ENCODE results near the gene ARRB1.

ARRB1 gene

DNA sequence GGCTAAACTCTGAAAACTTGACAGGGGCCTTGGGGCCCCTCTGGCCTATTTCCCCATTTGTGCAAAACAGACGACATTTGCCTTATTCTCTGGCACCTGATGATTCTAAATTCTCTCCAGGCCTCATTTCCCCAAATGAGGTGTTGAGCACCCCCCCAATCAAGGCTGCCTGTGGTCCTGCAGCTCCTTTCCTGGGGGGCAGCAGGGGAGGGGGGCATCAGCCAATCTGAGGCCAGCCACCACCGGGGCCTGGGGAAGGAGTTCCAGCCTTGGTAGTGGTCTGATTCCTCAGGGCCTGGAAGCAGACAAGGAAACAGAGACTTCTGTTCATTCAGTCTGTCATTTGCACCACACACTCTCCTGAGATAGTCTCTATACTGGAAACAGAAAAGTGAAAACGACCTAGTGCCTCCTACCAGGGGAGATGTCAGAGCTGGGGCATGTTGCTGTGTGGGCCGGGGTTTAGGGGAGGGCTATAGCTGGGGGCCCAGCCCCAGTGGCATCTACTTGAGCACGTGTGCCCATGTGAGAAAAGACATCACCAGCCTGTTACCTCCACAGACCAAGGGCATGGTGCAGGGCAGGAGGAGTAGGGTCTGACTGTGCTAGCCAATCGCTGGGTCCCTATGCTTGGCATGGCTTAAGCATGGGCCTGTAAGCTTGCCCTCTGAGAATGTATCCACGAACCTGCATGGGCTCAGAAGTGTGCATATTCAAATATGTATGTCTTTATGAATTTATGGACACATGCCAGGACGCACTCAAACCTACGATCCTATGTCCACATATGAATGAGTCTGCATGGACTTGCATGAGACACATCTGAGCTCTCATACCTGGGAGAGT, 112.6 kb downstream of the ARRB1 start:
- in situ Hi-C loops (cut with MboI; ENCODE audit: low pct_unique_long_range_greater_than_20kb, low sequenced_read_pairs, unreplicated experiment) = loop anchor here (25.0 kb wide), 1 partner anchor 98 kb away; no protein-coding TSS in a partner anchor
- TF ChIP-seq CTCF (IDR thresholded peaks at IDR 0.05; ENCODE audit: extremely low read depth, insufficient read depth, missing control alignments) = no peak
- DNase-seq (ENCODE audit: low spot score) = no peak

DNA sequence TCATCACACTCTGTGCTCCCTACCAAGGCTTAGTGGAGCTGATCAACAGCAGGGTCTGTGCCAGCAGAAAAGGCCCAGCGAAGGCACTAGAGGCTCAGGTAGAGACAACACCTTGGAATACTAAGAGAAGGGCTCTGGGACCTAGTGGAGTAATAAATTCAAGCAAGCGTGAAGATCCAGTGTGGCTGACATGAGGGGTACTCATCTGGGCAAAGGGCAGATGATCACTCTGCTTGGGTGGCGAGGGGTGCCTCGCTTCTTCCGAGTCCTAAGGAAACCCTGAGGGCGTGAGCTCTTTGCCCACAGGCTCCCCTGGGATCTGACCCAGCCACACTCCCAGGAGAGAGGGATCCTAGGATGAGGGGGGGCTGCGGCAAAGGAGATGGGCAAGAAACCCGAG, 114.4 kb downstream of the ARRB1 start:
- in situ Hi-C loops (cut with MboI; ENCODE audit: low pct_unique_long_range_greater_than_20kb, low sequenced_read_pairs, unreplicated experiment) = loop anchor here (25.0 kb wide), 1 partner anchor 100 kb away; no protein-coding TSS in a partner anchor
- no peak for DNase-seq (ENCODE audit: low spot score)
- no peak for TF ChIP-seq CTCF (IDR thresholded peaks at IDR 0.05; ENCODE audit: extremely low read depth, insufficient read depth, missing control alignments)

GRCh38 chr11:75236062-75236461, 115.4 kb downstream of the ARRB1 start:
- in situ Hi-C loops (cut with MboI; ENCODE audit: low pct_unique_long_range_greater_than_20kb, low sequenced_read_pairs, unreplicated experiment) = loop anchor here (25.0 kb wide), 1 partner anchor 101 kb away; no protein-coding TSS in a partner anchor
- no peak for TF ChIP-seq CTCF (IDR thresholded peaks at IDR 0.05; ENCODE audit: extremely low read depth, insufficient read depth, missing control alignments)
- no peak for DNase-seq (ENCODE audit: low spot score)

DNA sequence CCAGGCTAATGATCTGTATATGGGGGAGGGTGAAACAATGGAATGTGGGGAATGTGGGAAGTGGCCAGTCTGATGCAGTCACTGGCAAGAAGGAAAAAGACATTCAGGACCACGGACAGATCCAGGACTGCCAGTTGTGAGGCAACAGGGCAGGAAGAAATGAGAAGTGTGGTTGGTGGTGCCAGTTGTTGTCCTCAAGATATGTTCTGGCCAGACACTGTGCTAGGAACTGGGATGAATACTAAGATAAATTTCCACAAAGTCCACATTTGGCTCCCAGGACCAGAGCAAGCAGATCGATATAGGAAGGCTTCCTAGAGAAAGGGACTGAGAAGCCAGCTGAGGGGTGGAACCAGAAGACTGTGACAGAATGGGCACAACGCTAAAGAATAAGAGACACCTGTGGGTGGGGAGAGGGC, 117.7 kb downstream of the ARRB1 start:
- no peak for DNase-seq (ENCODE audit: low spot score)
- TF ChIP-seq CTCF (IDR thresholded peaks at IDR 0.05; ENCODE audit: extremely low read depth, insufficient read depth, missing control alignments) = no peak
- in situ Hi-C loops (cut with MboI; ENCODE audit: low pct_unique_long_range_greater_than_20kb, low sequenced_read_pairs, unreplicated experiment) = loop anchor here (25.0 kb wide), 1 partner anchor 104 kb away; no protein-coding TSS in a partner anchor

DNA sequence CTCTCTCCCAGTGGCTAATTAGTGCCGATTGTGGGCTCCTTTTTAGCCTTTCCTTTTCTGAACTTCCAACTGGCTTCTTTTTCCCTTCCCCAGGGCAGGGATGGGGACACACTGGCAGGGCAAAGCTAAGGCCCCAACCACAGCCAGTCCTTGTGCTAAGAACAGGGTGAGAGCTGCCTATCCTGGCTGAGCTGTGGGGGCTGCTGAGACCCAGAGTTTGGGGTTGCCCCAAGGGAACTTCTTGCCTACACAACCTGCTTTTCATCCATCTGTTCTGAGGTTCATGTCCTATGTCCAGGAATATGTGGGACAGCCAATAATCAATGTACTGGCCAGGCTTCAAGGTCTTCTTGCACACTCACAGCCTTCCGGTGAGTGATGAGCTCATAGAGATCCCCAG, 120.8 kb downstream of the ARRB1 start:
- in situ Hi-C loops (cut with MboI; ENCODE audit: low pct_unique_long_range_greater_than_20kb, low sequenced_read_pairs, unreplicated experiment) = loop anchor here (25.0 kb wide), 1 partner anchor 107 kb away; no protein-coding TSS in a partner anchor
- no peak for TF ChIP-seq CTCF (IDR thresholded peaks at IDR 0.05; ENCODE audit: extremely low read depth, insufficient read depth, missing control alignments)
- DNase-seq (ENCODE audit: low spot score) = no peak

DNA sequence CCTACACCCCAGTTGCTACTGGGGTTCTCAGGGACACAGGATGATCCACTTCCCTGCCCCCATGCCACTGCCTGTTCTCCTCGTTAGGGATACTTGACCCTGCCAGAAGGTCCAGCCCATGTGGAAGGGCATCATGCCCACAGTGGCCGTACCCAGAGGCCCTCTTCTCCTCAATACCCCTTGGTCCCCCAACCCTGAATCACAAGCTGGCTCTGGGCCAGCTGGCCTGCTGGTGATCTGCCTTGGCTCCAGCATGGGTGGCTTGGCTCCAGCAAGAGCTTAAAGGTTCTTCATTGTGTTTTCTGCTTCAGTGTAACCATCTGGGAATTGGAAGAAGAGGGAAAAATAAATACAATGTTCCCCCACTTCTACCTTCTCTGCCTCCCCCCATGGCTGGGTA, 122.0 kb downstream of the ARRB1 start:
- DNase-seq (ENCODE audit: low spot score) = no peak
- TF ChIP-seq CTCF (IDR thresholded peaks at IDR 0.05; ENCODE audit: extremely low read depth, insufficient read depth, missing control alignments) = no peak
- in situ Hi-C loops (cut with MboI; ENCODE audit: low pct_unique_long_range_greater_than_20kb, low sequenced_read_pairs, unreplicated experiment) = loop anchor here (25.0 kb wide), 1 partner anchor 108 kb away; no protein-coding TSS in a partner anchor

Measured in GM13977 (cell line).